Fibroblast of villous mesenchyme (primary cell): ENCODE data around the gene DFFB. TPM values are rescaled to one million over a fixed set of nuclear protein-coding genes. Genes with fewer than 3 reads are reported as not detected.

Source experiments
- DNase-seq: peaks from one replicate; pipeline ENCODE4 v3.0.0-alpha.2; 2010; ENCODE audit warnings: low read depth
- H3K4me3 ChIP-seq: 2 replicates; pipeline ENCODE4 v1.5.1; 2011; ENCODE audit warnings: low read depth, mild to moderate bottlenecking, low read length
- total RNA-seq: library from RNA; depleted of rRNA; stranded (reverse); fragments of >200 nt; gene quantifications from 2 replicates; pipeline ENCODE4 v1.2.3, GENCODE V29; 2012
- TF ChIP-seq, protein P1 (sequence below): IDR thresholded peaks from 2 replicates; pipeline ENCODE4 v1.5.1; 2012; ENCODE audit warnings: low read depth, mild to moderate bottlenecking, low read length; ENCODE audit not compliant: insufficient read depth

The DFFB gene
- total RNA-seq, 1 donor, result 4.7 TPM

DNA sequence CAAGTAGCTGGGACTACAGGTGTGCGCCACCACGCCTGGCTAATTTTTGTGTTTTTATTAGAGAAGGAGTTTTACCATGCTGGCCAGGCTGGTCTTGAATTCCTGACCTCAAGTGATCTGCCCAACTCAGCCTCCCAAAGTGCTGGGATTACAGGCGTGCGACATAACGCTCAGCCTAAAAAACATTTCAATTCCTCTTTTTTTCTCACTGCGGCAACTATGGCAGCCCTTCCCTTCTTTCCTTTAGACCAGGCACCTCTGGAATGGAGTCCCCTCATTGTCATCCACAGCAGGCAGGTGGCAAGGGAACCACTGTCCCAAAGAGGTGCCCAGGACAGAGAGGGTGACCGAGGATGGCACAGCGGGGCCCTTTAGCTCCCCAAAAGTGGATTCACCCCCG lies 14.4 kb upstream of the DFFB start:
- TF ChIP-seq, protein P1, sequence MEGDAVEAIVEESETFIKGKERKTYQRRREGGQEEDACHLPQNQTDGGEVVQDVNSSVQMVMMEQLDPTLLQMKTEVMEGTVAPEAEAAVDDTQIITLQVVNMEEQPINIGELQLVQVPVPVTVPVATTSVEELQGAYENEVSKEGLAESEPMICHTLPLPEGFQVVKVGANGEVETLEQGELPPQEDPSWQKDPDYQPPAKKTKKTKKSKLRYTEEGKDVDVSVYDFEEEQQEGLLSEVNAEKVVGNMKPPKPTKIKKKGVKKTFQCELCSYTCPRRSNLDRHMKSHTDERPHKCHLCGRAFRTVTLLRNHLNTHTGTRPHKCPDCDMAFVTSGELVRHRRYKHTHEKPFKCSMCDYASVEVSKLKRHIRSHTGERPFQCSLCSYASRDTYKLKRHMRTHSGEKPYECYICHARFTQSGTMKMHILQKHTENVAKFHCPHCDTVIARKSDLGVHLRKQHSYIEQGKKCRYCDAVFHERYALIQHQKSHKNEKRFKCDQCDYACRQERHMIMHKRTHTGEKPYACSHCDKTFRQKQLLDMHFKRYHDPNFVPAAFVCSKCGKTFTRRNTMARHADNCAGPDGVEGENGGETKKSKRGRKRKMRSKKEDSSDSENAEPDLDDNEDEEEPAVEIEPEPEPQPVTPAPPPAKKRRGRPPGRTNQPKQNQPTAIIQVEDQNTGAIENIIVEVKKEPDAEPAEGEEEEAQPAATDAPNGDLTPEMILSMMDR, result no peak
- no peak overlapping the region for H3K4me3 ChIP-seq
- DNase-seq, result no peak

DNA sequence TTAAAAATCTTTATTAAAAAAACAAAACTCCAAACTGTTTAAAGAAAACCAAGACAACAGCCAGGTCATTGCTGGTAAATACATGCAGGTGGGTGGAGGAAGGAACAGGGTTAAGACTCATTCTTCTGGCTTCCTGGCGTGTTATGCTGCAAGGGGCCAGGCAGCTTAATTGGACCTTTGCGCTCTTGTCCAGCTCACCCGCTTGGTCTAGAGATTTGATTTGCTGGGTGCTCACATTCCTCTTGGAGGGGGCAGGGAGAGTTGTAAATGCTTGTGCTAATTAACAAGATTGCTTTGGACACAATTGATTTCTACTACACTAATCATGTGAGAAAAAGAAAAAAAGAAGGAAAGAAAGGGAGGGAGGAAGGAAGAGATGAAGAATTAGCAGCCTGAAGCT lies 10.7 kb upstream of the DFFB start:
- DNase-seq, result no peak
- TF ChIP-seq, protein P1, result no peak
- no peak overlapping the region for H3K4me3 ChIP-seq

DNA sequence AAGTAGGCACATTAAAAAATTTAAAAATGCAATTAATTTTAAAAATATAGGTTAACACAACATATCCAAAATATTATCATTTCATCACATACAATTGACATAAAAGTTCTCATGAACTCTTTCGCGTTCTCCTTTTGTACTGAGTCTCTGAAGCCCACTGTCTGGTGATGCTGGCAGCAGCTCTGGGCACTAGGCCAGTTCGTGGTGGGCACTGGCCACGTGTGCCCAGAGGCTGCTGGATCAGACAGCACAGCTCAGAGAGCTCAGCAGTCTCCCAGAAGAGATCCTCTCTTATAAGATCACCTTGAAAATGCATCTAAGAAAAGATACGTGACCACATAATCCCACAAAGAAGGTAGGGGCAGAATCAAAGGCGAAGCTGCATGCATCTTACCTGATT lies 10.2 kb upstream of the DFFB start:
- DNase-seq, result no peak
- TF ChIP-seq, protein P1, result no peak
- no peak overlapping the region for H3K4me3 ChIP-seq

DNA sequence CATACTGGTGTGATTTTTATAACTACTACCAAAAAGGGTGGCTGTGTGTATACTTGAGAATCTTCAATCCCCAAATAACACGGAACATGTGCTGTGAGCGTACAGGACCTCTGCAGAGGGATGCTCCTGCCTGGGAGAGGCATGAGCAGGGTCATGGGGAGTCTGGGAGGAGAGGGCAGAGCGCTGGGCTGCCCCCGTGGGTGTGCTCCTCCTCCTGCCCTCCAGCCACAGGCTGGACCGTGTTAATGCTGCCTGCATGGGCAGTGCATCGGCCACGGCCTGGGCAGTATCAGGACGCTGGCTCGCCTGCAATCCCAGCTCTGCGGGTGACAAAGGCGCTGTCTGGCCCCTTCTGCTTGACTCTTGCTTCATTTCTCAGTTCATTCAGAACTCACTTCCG lies 6.4 kb upstream of the DFFB start:
- no peak for DNase-seq
- TF ChIP-seq, protein P1, result no peak

DNA sequence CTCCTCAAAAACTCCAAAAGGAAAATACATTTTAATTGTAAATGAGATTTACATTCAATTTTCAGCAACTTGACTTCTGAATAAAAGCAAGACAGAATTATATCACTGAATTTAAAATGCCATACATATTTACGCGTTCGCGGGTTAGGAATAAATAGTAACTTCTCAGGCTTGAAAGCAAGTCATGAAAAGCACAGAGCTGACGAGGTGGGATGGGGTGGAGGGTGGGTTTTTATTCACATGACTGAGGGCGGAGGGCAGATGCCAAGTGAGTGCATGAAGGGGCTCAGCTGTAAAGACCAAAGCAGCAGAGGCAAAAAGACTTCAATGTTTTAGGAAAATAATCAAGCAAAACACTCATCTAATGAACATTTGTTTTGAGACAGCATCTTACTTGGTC lies 6.0 kb upstream of the DFFB start:
- TF ChIP-seq, protein P1, result no peak
- no peak for DNase-seq
- no peak overlapping the region for H3K4me3 ChIP-seq

More for the DNA sequence above, 6.4 kb upstream of the DFFB start:
- no peak overlapping the region for H3K4me3 ChIP-seq

DNA sequence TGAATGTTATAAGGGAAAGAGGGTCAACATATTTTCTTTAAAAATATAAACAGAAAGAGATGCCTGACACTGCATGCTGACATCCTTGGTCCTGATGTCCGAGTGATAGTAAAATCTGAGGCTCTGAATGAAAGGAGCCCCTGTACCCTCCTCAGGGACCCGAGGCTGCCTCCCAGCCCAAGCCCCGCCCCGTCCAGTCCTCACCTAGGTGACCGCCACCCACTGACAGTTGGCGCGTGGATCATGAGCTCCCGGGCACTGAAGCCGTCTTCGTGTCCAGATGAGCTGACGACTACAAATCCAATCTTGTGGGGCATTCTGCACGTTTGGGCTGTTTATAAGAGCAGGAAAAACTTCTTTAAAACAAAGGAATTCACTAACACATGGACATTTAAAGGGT lies 5.2 kb upstream of the DFFB start:
- TF ChIP-seq, protein P1, result no peak
- H3K4me3 ChIP-seq, result no peak overlapping the region
- no peak for DNase-seq

DNA sequence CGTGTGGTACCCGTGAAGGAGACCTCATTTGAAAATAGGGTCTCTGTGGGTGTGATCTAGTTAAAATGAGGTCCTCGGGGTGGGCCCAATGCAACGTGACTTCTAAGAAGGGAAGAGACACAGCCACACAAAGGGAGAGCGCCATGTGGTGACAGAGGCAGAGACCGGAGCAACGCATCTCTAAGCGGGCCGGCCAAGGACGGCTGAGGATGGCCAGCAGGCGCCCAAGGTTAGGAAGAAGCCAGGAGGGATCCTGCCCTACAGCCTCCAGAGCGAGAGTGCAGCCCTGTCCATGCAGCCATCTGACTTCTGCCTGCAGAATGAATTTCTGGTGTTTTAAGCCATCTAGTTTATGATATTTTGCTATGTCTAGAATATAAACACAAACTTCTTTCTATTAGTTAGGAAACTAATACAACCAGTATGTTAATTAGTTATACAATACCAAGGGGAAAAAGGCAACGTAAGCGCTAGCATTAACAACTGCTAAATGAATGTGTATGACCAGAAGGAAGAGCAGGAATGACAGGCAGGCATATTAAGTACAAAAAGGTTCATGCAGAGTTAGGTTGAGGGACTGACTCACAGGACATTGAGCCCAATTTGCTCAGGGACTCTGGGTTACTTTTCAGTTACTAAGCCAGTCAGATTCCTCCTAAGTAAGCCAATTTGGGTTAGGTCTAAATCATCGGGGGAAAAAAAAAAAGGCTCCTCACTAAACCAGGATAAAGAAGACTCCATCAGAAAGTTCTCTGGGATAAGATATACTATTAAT lies 4.4 kb upstream of the DFFB start:
- no peak for DNase-seq
- TF ChIP-seq, protein P1, result no peak
- H3K4me3 ChIP-seq, result no peak overlapping the region
